Endothelial cell (in vitro differentiated cells): ENCODE measurements around the gene SMIM5. TPM values are rescaled to one million over a fixed set of nuclear protein-coding genes. Genes with fewer than 3 reads are reported as not detected.

Experiments
- DNase-seq: peaks from one replicate; pipeline ENCODE4 v3.0.0; 2021; ENCODE audit warnings: low spot score
- H3K27ac Mint-ChIP-seq: one replicate; pipeline ENCODE4 v1.8.0; 2021; ENCODE audit warnings: mixed read lengths, inconsistent platforms; ENCODE audit not compliant: unreplicated experiment
- H3K27me3 Mint-ChIP-seq: one replicate; pipeline ENCODE4 v1.8.0; 2021; ENCODE audit warnings: mild to moderate bottlenecking, moderate library complexity, mixed read lengths, inconsistent platforms; ENCODE audit not compliant: unreplicated experiment
- H3K36me3 Mint-ChIP-seq: one replicate; pipeline ENCODE4 v1.8.0; 2021; ENCODE audit warnings: mild to moderate bottlenecking, low read depth, mixed read lengths, inconsistent platforms; ENCODE audit not compliant: unreplicated experiment
- H3K4me1 Mint-ChIP-seq: one replicate; pipeline ENCODE4 v1.8.0; 2021; ENCODE audit warnings: mild to moderate bottlenecking, mixed read lengths, inconsistent platforms; ENCODE audit not compliant: unreplicated experiment
- H3K4me3 Mint-ChIP-seq: one replicate; pipeline ENCODE4 v1.8.0; 2021; ENCODE audit warnings: mild to moderate bottlenecking, mixed read lengths, inconsistent platforms; ENCODE audit not compliant: unreplicated experiment
- H3K9me3 Mint-ChIP-seq: one replicate; pipeline ENCODE4 v1.8.0; 2021; ENCODE audit warnings: mixed read lengths, inconsistent platforms; ENCODE audit not compliant: unreplicated experiment
- total RNA-seq: library from RNA; stranded (reverse); fragmentation: NEBNext Ultra II Directional; extraction: Animal tissue kit (Norgen Biotek cat#: 25700); gene quantifications from one replicate; pipeline ENCODE4 v1.2.1, GENCODE V29; 2021; ENCODE audit not compliant: unreplicated experiment
- TF ChIP-seq, protein P1 (sequence below): fragments of 200-600 bp; sonication (generic); IDR thresholded peaks from one replicate; pipeline ENCODE4 v1.5.0; 2021; ENCODE audit warnings: antibody characterized with exemption; ENCODE audit not compliant: unreplicated experiment

Gene SMIM5
- total RNA-seq, 1 donor from 2014 or later, result 1.1 TPM

DNA sequence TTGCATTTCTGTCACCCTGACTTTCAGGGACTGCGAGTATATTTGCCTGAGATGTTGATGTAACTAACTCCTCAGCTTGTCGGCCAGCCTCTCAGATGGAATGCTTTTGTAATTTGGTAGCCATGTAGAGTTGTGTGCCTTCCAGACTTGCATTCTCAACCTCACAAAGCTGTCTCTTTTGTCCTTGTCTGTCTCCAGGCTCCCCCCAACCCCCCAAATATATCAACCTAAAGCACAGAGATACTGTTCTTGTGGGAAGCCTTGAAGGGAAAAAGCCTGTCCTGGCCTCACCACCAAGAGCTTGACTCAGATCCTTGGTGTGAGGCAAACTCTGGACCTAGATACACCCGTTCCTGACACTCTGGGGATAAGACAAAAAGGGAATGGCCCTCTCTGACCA, 52.3 kb downstream of the SMIM5 start:
- no peak for DNase-seq
- TF ChIP-seq, protein P1, sequence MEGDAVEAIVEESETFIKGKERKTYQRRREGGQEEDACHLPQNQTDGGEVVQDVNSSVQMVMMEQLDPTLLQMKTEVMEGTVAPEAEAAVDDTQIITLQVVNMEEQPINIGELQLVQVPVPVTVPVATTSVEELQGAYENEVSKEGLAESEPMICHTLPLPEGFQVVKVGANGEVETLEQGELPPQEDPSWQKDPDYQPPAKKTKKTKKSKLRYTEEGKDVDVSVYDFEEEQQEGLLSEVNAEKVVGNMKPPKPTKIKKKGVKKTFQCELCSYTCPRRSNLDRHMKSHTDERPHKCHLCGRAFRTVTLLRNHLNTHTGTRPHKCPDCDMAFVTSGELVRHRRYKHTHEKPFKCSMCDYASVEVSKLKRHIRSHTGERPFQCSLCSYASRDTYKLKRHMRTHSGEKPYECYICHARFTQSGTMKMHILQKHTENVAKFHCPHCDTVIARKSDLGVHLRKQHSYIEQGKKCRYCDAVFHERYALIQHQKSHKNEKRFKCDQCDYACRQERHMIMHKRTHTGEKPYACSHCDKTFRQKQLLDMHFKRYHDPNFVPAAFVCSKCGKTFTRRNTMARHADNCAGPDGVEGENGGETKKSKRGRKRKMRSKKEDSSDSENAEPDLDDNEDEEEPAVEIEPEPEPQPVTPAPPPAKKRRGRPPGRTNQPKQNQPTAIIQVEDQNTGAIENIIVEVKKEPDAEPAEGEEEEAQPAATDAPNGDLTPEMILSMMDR, result no peak
- Mint-ChIP-seq H3K4me3 (no peak overlapping the region), H3K9me3 (no peaks in the 10 kb centered on the region), H3K36me3 (peaks cover 16% of the 10 kb centered on the region), H3K27me3 (peaks cover 7% of the 10 kb centered on the region), H3K27ac (no peak overlapping the region), H3K4me1 (peaks cover 50% of the 10 kb centered on the region)

DNA sequence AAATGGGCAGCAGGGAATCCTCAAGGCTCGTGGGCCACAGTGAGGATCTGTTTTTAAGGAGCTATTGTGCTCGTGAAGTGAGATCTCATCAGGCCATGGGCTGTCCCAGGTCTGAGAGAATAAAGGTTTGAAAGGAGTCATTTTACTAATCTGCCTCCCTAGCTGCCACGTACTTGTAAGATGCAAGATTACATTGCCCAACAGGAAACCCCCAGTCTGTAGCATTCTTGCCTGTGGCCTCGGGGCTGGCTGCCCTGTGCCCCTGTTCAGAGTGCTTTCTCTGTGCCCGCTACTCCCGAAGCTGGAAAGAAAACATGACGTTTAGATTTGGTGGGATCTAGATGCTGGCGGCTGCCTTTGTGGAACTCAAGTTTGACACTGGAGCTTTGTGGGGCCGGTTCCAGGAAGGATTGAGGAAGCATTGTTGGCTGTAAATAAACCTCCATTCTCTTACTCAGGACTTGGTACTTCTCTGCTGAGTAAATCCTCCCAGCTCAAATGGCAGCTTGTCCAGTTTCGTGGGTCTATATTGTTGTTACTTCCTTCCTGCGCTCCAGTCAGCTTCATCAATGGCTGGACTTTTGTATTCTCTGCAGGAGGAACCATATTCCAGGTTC, 55.1 kb downstream of the SMIM5 start:
- peaks cover 20% of the 10 kb centered on the region for H3K36me3 Mint-ChIP-seq
- no peaks in the 10 kb centered on the region for H3K9me3 Mint-ChIP-seq
- TF ChIP-seq, protein P1, result no peak
- peak overlapping the region; percentile 67 for H3K27ac Mint-ChIP-seq
- H3K27me3 Mint-ChIP-seq, result peaks cover 9% of the 10 kb centered on the region
- peaks cover 53% of the 10 kb centered on the region for H3K4me1 Mint-ChIP-seq
- peak overlapping the region; percentile 66 for H3K4me3 Mint-ChIP-seq
- DNase-seq, result no peak

DNA sequence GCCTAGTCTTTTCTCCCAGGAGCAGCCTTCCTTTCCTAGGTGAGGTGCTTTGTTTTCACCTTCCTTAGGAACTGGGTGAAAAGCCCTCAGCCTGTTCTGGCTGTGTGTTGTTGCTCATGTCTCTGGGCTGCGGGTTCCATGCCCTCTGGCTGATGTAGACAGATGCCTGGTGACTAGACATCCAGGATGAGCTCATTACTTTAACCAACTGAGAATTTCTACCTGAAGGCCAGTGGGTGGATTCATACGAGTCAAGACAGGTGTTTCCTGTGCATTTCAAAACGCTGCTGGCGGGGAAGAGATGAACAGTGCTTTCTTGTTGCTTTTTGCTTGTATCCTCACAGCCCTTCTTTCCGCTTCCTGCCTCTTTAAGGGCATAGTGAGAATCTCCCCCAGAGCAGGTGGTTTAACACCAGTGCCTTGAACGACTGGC, 56.2 kb downstream of the SMIM5 start:
- TF ChIP-seq, protein P1, result no peak
- peaks cover 9% of the 10 kb centered on the region for H3K27me3 Mint-ChIP-seq
- H3K4me1 Mint-ChIP-seq, result peaks cover 53% of the 10 kb centered on the region
- peak overlapping the region; percentile 66 for H3K4me3 Mint-ChIP-seq
- DNase-seq, result no peak
- no peak overlapping the region for H3K27ac Mint-ChIP-seq
- H3K9me3 Mint-ChIP-seq, result no peaks in the 10 kb centered on the region
- peaks cover 22% of the 10 kb centered on the region for H3K36me3 Mint-ChIP-seq

Other genes starting within 250 kb of the SMIM5 start
- 95.0 TPM for gene GRB2, start 227.8 kb upstream of the SMIM5 start, total RNA-seq
- 111 TPM for gene TMEM94, start 176.8 kb upstream of the SMIM5 start, total RNA-seq
- gene CASKIN2, start 117.9 kb upstream of the SMIM5 start, total RNA-seq, result 47.8 TPM
- gene TSEN54, start 116.9 kb upstream of the SMIM5 start, total RNA-seq, result 18.8 TPM
- 34.4 TPM for gene LLGL2, start 107.7 kb upstream of the SMIM5 start, total RNA-seq
- 224 TPM for gene MYO15B, start 45.6 kb upstream of the SMIM5 start, total RNA-seq
- 40.2 TPM for gene RECQL5, start 33.7 kb downstream of the SMIM5 start, total RNA-seq
- 125 TPM for gene SAP30BP, start 33.9 kb downstream of the SMIM5 start, total RNA-seq
- gene ITGB4, start 88.0 kb downstream of the SMIM5 start, total RNA-seq, result 0.54 TPM
- gene GALK1, start 131.8 kb downstream of the SMIM5 start, total RNA-seq, result 18.0 TPM
- gene UNK, start 151.4 kb downstream of the SMIM5 start, total RNA-seq, result 28.8 TPM
- 11.5 TPM for gene UNC13D, start 211.0 kb downstream of the SMIM5 start, total RNA-seq
- gene WBP2, start 221.9 kb downstream of the SMIM5 start, total RNA-seq, result 69.6 TPM
- 4.4 TPM for gene TRIM47, start 245.1 kb downstream of the SMIM5 start, total RNA-seq